HG02852 (cell line): ENCODE measurements around the gene FAM234A.

Experiments used
- ATAC-seq: cut with Tn5 transposase; IDR thresholded peaks from one replicate; pipeline ENCODE4 v1.9.1; 2021; ENCODE audit warnings: mild to moderate bottlenecking, moderate library complexity; ENCODE audit not compliant: unreplicated experiment

FAM234A gene

GRCh38 chr16:280005-280460, 45.4 kb downstream of the FAM234A start:
- ATAC-seq: no peak

- no peak for ATAC-seq
Observed at GRCh38 chr16:280552-280951, 45.9 kb downstream of the FAM234A start, which contains the start of gene ARHGDIG. Gene ARHGDIG (plus strand): TSS chr16:280591. CDS start chr16:280681, 90 bp downstream.

GRCh38 chr16:280991-281659, 46.5 kb downstream of the FAM234A start:
- no peak for ATAC-seq

GRCh38 chr16:281660-282255, 47.1 kb downstream of the FAM234A start:
- no peak for ATAC-seq

GRCh38 chr16:282491-282890, 47.9 kb downstream of the FAM234A start:
- ATAC-seq: no peak

- no peak for ATAC-seq
Observed at GRCh38 chr16:283033-283805, 48.6 kb downstream of the FAM234A start, which contains the start of gene PDIA2. Gene PDIA2 (plus strand): TSS chr16:283164. CDS start chr16:283170, 6 bp downstream.

GRCh38 chr16:284204-285120, 49.8 kb downstream of the FAM234A start:
- ATAC-seq: no peak

GRCh38 chr16:285146-286055, 50.8 kb downstream of the FAM234A start:
- ATAC-seq: no peak

GRCh38 chr16:286491-287297, 52.1 kb downstream of the FAM234A start:
- no peak for ATAC-seq

- no peak for ATAC-seq
Observed at GRCh38 chr16:287298-287811, 52.7 kb downstream of the FAM234A start.

GRCh38 chr16:287981-288920, 53.6 kb downstream of the FAM234A start:
- no peak for ATAC-seq

GRCh38 chr16:289395-289997, 54.9 kb downstream of the FAM234A start:
- ATAC-seq: no peak

- no peak for ATAC-seq
Observed at GRCh38 chr16:290015-290680, 55.5 kb downstream of the FAM234A start.

GRCh38 chr16:290681-291405, 56.2 kb downstream of the FAM234A start:
- no peak for ATAC-seq

- no peak for ATAC-seq
Observed at GRCh38 chr16:291539-291938, 56.9 kb downstream of the FAM234A start.
